ENCODE measurements around the gene CAV1.

The CAV1 gene

DNA sequence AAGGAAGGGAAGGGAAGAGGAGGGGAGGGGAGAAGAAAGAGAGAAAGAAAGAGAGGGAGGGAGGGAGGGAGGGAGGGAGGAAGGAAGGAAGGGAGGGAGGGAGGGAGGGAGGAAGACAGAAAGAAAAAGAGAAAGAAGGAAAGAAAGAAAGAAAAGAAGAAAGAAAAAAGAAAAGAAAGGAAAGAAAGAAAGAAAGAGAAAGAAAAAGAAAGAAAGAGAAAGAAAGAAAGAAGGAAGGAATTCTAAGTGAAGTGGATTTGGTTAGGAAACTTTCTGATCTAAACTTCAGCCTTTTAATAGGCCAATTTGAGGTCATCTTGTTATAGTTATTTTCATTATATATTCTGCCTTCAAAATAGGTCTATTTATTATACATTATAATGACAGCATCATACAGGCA is 21.0 kb upstream of the CAV1 start:
- DNase-seq (ENCODE audit: low read depth in 2 of 2, low spot score in 1 of 2), result no peak

DNA sequence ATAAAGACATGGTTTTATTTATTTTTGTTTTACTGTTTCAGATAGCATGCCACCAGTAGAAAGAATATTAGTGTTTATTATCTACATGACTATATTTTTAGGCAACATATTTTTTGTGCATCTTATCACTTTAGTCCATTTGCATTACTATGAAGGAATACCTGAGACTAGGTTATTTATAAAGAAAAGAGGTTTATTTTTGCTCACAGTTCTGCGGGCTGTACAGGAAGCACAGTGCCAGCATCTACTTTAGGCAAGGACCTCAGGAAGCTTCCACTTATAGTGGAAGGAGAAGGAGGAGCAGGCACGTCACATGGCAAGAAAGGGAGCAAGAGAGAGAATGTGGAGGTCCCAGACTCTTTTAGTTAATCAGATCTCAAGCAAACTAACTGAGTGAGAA is 19.6 kb upstream of the CAV1 start:
- no peak for DNase-seq (ENCODE audit: low read depth in 2 of 2, low spot score in 1 of 2)

DNA sequence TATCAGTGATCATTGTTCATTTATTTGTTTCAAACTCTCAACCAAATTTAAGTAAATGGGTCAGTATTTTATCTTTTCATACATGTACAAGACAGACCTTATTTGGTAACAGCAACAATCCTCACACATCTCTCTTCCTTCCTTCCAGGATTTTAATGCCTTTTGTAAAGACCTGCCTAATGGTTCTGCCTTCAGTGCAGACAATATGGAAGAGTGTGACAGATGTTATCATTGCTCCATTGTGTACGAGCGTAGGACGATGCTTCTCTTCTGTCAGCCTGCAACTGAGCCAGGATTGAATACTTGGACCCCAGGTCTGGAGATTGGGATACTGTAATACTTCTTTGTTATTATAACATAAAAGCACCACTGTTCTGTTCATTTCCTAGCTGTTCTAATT is 19.0 kb upstream of the CAV1 start:
- DNase-seq (ENCODE audit: low read depth in 2 of 2, low spot score in 1 of 2), result no peak

DNA sequence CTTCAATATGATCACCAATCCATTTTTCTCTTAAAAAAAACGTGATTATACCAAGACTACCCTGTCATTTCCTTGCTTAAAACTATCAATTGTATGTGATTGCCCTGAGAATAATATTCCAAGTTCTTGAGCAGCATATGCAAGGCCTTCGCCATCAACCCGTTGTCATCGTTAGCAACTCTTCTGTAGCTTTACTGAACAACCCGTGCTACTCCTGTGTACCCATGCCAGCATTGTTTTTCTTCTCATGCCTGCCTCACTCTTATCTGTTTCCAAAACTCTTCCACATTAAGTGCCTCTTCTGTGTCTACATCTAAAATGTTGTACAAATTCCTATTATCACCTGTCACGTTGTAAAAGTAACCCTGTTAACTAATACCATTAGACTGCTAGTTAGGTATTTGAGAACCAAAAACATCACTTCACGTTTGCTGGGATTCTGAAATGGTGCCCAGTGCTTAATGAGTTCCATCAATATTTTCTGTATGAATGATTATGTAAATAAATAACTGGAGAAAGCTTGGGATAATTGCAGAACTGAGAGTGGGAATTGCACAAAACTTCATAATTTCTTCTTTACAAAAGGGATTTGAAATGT is 14.8 kb upstream of the CAV1 start:
- DNase-seq (ENCODE audit: low read depth in 2 of 2, low spot score in 1 of 2), result no peak

DNA sequence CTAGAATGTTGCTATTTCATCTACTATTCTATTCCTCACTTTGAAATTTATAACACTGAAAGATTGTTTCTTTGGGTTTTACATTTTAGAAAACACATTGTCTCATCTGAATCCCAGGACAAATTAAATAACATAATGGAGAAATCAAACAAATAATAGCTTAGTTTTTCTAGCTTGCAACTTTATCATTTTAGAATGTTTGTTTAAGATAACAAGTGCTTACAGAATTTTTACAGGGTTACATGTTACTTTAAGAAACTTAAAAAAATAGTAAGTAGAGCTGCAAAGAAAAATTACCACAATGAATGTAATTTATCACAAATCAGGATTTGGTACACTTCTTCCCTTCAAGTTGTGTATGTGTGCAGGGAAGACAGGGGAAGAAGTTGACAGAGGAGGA is 14.0 kb upstream of the CAV1 start:
- DNase-seq (ENCODE audit: low read depth in 2 of 2, low spot score in 1 of 2), result no peak

DNA sequence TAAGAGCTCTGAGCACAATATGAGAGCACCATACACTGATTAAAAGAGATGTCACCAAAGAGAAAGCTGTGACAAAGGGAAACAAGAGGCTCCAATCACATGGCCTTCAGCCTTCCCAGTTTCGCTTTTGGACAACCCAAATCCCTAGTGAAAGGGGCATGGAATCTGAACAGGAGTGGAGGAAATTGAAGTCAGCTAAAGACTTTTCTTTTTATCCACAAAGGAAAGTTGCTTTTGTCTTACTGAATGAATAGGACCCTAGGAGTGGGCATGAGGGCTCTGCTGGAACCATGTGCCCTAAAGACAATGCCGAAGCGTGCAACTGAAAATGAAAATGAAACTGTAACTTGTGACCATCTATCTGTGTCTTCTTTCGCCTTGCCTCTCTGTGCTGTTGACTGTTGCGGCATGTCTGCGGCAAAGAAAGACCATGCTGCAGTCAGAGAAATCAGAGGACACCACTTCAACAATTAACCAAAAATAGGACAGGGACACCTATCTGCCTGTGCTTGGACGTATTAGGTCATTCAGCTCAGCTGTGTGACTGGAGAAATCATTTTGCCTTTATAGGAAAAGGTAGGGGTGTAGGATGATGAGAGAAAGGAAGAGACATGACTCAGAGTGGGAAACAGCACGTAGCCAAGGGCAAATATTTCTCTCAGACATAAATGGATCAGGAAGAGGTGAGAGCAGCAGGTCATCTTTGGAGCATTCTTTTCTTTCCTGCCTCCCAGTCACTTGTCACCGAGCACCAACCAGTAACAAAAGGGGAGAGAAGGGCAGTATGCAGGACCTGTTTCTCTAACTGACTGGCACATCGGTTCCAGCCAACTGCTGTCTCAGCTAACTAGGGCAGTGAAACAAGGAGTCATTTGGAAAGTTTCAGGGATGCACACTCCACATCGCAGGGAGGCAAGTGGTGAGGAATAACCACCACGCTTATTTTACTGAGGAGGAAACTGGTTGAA is 13.0 kb upstream of the CAV1 start:
- DNase-seq (ENCODE audit: low read depth in 2 of 2, low spot score in 1 of 2), result no peak

DNA sequence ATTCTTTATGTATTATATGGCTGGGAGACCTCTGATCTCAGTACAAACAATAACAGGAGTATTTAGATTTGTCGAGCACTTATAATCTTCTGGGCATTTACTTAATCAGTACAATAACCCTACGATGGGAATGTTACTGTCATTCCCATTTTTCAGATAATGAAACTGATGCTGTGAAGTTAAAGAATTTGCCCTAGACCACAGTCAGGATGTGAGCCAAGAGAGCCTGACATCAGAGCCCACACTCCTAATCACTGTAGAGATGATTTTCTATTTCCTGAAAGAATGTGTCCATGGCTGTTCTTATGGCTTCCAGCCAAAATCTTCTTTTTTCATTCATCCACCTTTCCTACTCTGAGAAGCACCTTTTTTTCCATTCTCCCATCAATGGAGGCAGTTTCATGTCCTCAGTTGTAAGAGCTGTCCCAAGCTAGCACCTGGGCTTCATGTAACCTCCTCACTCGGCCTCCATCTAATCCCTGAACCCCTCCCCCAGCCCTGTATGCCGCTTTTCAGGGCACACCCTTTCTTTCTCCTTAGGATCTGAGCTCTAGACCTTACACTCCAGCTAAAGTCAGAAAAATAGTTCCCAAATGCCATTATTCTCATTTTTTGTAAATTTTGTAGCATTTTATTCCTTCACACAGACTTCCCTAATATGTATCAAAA is 12.2 kb upstream of the CAV1 start:
- DNase-seq (ENCODE audit: low read depth in 2 of 2, low spot score in 1 of 2), result no peak

DNA sequence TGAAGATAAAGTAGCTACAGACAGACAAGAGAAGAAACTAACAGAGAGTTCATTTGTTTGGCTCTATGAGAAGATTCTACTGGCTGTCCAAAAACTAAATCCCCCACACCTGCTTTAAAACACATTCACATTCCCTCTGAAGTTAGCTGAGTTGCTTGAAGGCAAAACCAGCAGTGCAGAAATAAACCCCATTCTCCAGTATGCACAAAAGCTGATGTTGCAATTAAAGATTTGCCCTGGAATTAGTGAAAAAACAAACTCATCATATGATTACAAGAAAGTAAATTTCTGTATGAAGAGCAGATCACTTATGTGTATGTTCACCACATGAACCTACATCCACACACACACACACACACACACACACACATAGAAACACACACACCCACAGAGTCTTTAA is 9.3 kb upstream of the CAV1 start:
- DNase-seq (ENCODE audit: low read depth in 2 of 2, low spot score in 1 of 2), result no peak

DNA sequence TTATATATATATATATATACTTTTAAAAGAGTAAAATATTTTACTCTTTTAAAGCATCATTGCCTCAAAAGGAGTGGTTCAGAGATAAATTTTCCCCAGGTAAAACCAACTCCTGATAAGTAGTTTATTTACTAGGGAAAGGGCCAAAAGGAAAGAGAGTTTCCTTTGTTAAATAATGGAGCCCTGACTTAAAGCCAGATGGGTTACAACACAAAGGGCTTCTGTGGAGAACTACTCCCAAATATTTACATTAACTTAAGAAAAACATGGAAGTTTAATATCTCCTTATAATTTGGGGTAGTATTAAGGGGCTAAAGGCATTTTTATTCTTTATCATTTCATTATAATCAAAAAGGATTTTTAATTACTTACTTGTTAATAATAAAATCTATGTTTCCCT is 8.5 kb upstream of the CAV1 start:
- no peak for DNase-seq (ENCODE audit: low read depth in 2 of 2, low spot score in 1 of 2)

DNA sequence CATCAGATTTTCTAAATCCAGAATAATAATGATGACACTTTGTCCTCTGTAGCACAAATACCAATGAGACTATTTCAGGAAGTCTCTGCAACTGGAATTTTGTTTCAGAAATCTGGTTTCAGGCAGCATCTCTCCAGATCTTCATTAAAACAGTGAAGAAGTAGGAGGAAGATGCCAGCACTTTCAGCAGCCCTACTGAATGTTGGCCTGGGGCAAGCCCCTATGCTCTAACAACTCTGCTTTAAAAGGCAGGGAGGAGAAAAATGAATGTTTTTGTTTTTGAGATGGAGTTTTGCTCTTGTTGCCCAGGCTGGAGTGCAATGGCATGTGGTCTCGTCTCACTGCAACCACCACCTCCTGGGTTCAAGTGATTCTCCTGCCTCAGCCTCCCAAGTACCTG is 7.2 kb upstream of the CAV1 start:
- no peak for DNase-seq (ENCODE audit: low read depth in 2 of 2, low spot score in 1 of 2)

DNA sequence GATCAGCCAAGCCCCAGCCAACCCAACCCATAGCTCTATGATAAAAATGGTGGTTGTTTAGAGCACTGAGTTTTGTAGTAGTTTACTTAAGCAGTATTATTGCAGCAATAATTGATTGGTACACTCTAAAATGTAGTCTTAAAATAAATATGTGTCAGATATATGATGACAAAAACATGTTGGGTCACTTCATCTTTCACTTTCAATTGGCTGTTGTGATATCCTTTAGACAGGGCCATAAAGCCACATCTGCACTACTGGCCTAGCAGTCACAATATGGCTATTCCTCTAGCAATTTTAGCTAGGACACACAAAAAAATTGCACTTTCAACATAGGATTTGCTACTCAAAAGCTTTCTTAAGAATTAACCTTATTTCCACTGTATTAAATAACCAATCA is 5.9 kb upstream of the CAV1 start:
- DNase-seq (ENCODE audit: low read depth in 2 of 2, low spot score in 1 of 2), result no peak

DNA sequence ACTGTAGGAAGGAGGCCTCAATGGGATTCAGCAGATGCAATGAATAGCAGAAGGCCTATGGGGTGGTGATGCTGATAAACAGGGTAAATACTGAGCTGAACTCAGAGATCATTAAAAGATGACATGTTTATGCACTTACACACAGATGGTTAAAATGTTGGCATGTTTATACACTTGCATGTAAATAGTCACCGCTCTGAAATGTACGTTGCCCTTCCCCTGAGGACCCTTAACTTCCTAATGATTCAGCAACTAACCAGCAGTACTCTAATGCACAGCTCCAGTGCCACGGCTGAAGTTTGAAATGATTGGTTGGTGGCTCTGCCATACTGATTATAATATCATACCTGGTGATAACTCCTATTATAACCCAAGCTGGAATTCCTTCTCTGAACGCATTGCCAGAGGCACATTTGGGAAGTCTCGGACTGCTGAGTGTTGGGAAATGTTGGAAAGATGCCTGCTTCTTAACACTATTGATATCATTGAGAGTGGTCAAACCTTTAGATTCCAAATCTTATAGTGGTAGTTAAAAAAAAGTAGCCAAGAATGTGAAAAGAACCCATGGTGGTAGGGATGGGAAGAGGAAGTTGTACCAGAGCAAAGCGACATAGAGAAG is 3.7 kb upstream of the CAV1 start:
- DNase-seq (ENCODE audit: low read depth in 2 of 2, low spot score in 1 of 2), result no peak

DNA sequence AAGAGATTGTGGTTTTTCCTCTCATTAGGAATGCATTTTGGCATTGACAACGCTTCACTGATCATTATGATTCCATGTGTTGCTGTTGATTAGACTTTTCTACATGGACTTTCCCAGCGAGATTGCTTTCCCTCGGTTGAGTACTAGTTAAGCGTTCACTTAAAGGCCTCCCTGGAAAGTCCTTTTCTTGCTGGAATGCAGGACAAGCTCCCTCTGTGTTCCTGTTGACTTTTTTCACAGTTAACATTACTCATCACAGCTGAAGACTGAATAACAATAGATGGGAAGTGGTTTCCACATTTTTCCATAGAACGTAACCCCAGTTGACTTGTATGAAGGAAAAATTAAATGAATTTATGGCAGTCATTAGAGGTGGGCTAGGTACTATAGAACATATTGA is 2.6 kb upstream of the CAV1 start:
- no peak for DNase-seq (ENCODE audit: low read depth in 2 of 2, low spot score in 1 of 2)

DNA sequence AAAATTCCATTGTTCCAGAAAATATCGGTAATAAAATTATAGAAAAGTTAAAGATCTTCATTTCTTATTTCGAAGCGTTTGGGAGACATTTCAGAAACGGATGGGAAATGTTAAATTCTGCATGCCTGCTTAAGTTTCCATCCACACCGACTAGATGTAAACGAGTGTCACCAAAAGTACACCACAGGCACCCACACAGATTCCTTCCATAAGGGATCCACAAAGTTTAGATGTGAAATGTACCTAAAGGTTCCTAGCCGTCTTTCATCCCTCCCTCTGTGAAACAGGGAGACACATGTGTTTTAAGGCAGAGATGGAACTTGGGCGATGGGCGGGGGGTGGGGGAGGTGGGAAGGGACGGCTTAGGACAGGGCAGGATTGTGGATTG is 621 bp upstream of the CAV1 start:
- no peak for DNase-seq (ENCODE audit: low read depth in 2 of 2, low spot score in 1 of 2)

DNA sequence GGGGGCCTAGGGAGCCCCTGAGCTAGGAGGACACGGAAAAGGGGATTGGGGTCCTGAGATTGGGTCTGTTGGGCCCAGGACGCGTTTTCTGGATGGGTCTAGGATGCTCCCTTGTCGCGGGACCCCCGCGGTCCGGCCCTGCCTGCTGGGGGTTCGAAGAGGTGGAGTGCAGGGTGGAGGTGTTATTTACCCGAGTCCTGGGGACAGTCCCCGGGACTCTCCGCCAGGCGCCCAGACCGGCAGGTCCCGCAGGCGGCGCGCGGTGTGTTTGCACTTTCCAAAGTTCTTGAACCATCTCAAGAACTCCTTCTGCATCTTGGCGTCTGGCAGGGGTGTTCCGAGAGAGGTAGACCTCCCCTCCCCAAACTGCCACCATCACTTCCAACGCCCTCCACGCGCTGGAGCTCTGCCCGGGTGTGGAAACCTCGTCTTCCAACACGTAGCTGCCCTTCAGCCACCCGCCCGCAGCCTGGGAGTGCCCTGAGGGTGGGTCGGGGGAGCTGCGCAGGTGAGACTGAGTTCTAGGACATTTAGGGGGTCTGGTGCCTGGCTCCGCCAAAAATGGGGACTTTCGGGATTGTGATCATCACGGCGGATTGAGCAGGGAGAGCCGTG is 569 bp downstream of the CAV1 start:
- no peak for DNase-seq (ENCODE audit: low read depth in 2 of 2, low spot score in 1 of 2)

DNA sequence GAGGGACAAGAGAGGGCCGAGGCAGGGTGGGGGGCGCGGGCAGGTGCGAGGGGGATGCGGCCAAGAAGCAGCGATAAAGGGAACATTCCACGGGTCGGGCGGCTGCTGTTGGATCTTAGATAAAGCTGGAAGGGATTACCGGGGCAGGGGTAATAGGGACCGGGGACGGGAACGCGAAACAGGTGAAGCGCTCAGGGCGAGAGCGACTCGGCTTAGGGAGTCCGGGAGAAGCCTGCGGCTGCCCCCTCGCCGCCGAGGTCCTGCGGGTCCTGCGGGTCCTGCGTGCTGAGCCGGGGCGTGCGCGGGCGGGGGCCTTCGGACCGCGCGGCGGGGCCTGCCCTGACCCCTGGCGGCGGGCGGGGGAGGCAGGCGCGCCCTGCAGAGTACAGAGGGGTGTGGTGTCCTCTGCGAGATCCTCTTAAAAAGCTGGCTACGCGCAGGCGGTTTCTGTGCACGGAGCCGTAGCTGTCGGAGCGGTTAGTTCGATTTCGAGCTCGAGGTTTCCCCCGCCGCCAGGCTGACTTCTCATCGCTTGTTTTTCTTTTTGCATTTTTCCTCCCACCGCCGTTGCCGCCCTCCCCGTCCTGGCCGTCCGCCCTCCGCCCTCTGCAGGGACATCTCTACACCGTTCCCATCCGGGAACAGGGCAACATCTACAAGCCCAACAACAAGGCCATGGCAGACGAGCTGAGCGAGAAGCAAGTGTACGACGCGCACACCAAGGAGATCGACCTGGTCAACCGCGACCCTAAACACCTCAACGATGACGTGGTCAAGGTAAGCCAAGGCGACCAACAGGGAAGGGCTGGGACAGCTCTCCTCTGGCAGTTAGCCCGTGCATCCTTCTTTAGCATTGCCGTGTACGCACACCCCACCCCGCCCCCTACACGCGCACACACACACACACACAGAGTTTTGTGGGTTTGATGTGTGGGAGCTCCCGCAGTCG is 1.4 kb downstream of the CAV1 start:
- DNase-seq (ENCODE audit: low read depth in 2 of 2, low spot score in 1 of 2), result peak in 1 of 2 donors; percentile 13

DNA sequence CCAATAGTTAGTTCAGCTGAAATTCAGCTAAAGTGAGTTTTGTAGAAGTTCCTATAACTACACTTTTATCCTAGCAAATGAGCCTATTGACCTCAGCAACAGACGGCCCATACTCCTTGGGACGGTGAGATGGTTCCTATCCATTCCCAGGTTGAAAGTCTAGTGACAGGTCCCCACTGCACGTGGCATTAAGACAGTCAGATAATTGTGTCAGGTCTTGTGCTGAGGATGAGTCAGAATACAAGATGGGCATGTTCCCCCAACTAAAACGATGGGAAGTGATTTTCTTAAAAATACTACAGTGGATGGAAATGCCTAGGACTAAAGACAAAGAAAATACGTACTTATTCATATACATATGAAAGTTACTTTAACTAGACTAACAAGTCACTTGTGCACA is 2.1 kb downstream of the CAV1 start:
- no peak for DNase-seq (ENCODE audit: low read depth in 2 of 2, low spot score in 1 of 2)

DNA sequence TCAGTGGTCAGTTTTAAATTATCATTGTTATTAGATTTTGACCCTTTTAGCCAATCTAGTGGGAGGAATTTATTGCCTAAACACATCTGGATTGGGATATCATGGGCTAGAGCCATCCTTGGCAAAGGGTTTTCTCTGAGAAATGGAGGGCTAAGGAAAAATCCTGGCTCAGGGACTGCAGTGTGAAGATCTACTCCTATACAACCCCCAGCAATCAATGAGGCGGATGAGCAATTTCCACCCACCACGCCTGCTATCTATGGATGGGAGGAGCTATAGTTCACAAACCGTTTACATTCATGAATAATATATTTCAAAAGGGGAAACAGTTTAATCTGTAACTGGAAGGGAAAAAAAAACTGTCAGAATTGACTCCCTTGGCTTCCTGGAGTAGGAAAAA is 2.7 kb downstream of the CAV1 start:
- no peak for DNase-seq (ENCODE audit: low read depth in 2 of 2, low spot score in 1 of 2)

DNA sequence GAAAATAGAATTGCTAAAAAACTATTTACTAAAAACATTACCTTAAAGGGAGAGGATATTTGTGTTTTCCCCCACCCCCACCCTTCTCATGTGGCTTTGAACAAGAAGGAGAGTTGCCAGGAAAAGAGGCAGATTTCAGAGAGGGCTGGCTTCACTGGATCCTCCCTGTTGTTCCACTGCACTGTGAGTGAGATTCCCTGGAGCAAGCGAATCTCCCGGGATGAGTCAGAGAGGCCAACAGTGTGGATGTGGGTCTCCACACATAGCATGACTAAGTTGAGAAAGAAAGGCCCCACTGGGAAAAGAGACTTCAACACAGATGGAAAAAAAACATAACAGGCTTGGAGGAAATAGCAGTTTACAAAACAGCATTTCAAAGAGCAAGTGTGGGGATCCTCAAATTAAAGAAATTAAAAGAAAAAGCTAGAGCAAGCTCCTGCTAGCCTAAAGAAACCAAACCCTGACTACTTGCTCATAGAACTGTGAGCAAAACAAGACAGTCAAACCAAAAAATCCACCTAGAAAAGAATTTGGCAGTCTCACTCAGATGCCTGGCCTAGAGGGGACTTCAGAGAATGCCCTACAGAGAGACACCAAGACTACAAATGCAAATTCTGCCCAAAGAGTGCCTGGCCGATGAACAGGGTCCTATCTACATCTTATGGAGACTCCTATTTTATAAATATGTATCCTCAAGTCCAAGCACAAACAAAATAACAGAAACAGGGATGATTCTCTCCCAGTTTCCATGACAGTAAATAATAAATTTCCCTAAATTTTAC is 3.4 kb downstream of the CAV1 start:
- DNase-seq (ENCODE audit: low read depth in 2 of 2, low spot score in 1 of 2), result no peak

DNA sequence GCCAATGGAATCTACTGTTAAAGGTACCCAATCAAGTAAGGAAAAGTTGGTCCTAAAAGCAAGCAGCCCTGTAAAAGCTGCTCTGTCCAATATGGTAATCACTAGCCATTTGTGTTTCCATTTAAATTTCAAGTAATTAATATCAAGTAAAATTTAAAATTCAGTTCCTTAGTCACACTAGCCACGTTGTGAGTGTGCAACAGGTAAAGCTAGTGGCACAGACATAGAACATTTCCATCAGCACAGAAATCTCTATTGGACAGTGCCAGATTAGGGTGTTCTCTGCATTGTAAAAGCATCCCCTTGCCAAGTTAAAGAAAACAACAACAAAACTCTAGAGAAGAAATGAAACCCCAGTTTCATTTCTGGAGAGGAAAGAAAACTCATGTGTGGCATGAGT is 4.4 kb downstream of the CAV1 start:
- no peak for DNase-seq (ENCODE audit: low read depth in 2 of 2, low spot score in 1 of 2)

Data from stimulated activated CD8-positive, alpha-beta memory T cell treated with anti-CD3 and anti-CD28 coated beads, Interleukin-4, amount 100 ng/mL, for 1 hour (primary cell).